Measurements from ENCODE around the gene MOB3A.
A peak's percentile ranks its signal among the peaks of the same experiment; 100 is the strongest.

MOB3A gene

DNA sequence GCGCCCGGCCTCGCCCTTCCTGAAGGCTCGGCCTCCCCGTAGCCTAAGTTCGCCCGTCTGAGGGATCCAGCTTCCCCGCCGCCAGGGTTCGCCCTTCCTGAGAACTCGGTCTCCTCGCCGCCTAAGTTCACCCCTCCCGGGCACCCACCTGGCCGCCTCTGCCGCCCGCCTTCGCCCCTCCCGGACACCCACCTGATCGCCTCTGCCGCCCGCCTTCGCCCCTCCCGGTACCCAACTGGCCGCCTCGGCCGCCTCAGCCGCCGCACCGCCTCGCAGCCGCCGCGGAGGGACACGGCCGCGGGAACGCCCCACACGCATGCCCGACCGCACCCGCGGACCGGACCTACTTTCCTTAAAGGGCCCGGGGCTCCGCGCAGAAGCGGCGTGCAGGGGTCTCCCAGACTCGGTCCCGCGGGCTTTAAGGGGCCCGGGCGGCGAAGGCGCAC is at the start of gene MOB3A:
MOB3A (minus strand) TSS at position 293 of the 446 bp plus-strand sequence. CDS start 17,766 bp downstream, outside the sequence.
- peak; percentile 88 for DNase-seq (ENCODE audit: low read depth)
- TF ChIP-seq, protein P1, sequence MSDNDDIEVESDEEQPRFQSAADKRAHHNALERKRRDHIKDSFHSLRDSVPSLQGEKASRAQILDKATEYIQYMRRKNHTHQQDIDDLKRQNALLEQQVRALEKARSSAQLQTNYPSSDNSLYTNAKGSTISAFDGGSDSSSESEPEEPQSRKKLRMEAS (IDR thresholded peaks at IDR 0.05; ENCODE audit: low read depth, low read length), result peak; percentile 33
- TF ChIP-seq MYC (IDR thresholded peaks at IDR 0.05; ENCODE audit: low read depth, low read length) (peak; percentile 73), POLR2A (IDR thresholded peaks at IDR 0.05; ENCODE audit: extremely low read depth, insufficient read length) (no peak)
- TF ChIP-seq, protein P2, sequence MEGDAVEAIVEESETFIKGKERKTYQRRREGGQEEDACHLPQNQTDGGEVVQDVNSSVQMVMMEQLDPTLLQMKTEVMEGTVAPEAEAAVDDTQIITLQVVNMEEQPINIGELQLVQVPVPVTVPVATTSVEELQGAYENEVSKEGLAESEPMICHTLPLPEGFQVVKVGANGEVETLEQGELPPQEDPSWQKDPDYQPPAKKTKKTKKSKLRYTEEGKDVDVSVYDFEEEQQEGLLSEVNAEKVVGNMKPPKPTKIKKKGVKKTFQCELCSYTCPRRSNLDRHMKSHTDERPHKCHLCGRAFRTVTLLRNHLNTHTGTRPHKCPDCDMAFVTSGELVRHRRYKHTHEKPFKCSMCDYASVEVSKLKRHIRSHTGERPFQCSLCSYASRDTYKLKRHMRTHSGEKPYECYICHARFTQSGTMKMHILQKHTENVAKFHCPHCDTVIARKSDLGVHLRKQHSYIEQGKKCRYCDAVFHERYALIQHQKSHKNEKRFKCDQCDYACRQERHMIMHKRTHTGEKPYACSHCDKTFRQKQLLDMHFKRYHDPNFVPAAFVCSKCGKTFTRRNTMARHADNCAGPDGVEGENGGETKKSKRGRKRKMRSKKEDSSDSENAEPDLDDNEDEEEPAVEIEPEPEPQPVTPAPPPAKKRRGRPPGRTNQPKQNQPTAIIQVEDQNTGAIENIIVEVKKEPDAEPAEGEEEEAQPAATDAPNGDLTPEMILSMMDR (IDR thresholded peaks at IDR 0.05; ENCODE audit: low read depth, low read length), result no peak

DNA sequence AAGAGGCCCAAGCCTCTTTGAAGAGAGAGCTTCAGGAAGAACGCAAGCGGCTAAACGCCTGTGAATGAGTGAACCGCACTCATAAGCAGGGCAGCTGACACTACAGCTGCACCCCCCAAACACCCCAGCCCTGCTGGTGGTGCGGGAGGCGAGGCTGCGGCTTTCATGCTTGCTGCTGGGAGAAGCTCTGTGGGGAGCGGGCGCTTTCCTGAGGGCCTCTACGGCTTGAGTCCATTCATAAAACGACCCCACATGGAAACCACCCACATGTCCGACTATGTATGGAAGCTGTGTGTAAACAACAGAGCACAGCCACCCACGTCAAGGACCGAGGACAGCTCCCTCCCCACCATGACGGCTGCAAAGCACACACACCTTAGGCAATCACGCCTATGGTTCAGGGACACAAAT is 49.7 kb upstream of the MOB3A start:
- no peak for DNase-seq (ENCODE audit: low read depth)
- no peak for TF ChIP-seq POLR2A (IDR thresholded peaks at IDR 0.05; ENCODE audit: extremely low read depth, insufficient read length)
- TF ChIP-seq, protein P2 (IDR thresholded peaks at IDR 0.05; ENCODE audit: low read depth, low read length), result no peak
- TF ChIP-seq, protein P1 (IDR thresholded peaks at IDR 0.05; ENCODE audit: low read depth, low read length), result no peak
- TF ChIP-seq MYC (IDR thresholded peaks at IDR 0.05; ENCODE audit: low read depth, low read length), result no peak
- no peak overlapping the region for H3K4me3 ChIP-seq (ENCODE audit: low read depth, low read length)

More for the DNA sequence above, at the start of gene MOB3A:
- peak within 1 kb of the TSS; percentile 72 for H3K4me3 ChIP-seq (ENCODE audit: low read depth, low read length)

DNA sequence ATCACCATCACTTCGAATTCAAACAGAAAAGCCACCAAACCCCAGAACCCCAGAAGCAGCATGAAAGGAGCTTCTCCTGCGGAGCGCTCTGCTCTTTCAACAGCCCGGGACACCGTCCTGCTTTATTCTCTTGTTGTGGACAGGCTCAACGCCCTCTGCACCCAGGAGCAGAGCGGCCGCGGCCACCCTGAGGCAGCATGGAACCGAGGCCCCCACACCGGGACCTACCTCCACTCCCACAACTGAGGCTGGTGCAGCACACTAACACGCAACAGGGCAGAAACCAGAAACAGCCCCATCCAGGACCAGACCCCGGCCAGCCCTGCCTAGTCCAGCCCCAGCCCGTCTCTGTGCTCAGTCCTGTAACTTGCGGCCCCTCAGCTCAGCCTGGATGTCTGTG is 48.1 kb upstream of the MOB3A start:
- no peak overlapping the region for H3K4me3 ChIP-seq (ENCODE audit: low read depth, low read length)
- no peak for DNase-seq (ENCODE audit: low read depth)
- TF ChIP-seq, protein P2 (IDR thresholded peaks at IDR 0.05; ENCODE audit: low read depth, low read length), result no peak
- no peak for TF ChIP-seq MYC (IDR thresholded peaks at IDR 0.05; ENCODE audit: low read depth, low read length)
- TF ChIP-seq, protein P1 (IDR thresholded peaks at IDR 0.05; ENCODE audit: low read depth, low read length), result no peak

DNA sequence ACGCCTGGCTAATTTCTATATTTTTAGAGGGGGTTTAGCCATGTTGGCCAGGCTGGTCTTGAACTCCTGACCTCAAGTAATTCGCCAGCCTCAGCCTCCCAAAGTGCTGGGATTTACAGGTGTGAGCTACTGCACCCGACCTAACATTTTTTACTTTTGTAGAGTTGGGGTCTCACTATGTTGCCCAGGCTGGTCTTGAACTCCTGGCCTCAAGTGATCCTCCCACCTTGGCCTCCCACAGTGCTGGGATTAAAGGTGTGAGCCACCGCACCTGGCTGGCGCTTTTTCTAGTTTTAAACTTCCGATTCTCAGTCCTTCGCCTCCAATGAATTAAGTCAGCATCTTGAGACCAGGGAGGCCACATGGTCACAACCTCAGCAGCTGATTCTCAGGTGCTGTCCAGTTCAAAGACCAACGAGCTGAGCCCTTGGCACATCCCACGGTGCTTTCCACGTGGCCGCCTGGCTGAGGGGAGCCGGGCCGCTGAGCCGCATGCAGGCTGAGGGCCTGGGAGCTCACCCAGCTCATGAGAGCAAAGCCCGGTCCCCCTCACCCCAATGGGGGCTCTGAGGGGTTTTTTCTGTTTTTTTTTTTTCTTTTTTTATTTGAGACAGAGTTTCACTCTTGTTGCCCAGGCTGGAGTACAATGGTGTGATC is 46.2 kb upstream of the MOB3A start:
- H3K4me3 ChIP-seq (ENCODE audit: low read depth, low read length), result no peak overlapping the region
- no peak for TF ChIP-seq MYC (IDR thresholded peaks at IDR 0.05; ENCODE audit: low read depth, low read length)
- TF ChIP-seq, protein P1 (IDR thresholded peaks at IDR 0.05; ENCODE audit: low read depth, low read length), result no peak
- TF ChIP-seq, protein P2 (IDR thresholded peaks at IDR 0.05; ENCODE audit: low read depth, low read length), result no peak
- no peak for TF ChIP-seq POLR2A (IDR thresholded peaks at IDR 0.05; ENCODE audit: extremely low read depth, insufficient read length)
- no peak for DNase-seq (ENCODE audit: low read depth)

DNA sequence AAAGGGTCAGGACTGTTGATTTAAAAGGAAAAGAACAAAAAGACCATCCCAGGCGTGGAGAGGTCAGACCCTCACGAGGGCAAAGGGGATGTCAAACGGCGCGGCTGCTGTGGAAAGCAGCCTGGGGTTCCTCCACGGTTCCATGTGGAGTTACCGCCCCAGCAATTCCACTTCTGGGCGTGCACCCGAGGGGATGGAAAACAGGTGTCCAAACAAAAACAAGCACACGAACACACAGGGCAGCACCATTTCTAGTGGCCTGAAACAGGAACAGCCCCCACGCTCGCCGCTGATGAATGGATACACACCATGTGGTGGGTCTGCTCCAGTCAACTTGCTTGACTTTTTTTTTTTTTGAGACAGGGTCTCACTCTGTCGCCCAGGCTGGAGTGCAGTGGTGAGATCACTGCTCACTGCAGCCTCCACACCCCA is 44.0 kb upstream of the MOB3A start:
- DNase-seq (ENCODE audit: low read depth), result no peak
- TF ChIP-seq MYC (IDR thresholded peaks at IDR 0.05; ENCODE audit: low read depth, low read length), result no peak
- TF ChIP-seq, protein P2 (IDR thresholded peaks at IDR 0.05; ENCODE audit: low read depth, low read length), result no peak
- TF ChIP-seq, protein P1 (IDR thresholded peaks at IDR 0.05; ENCODE audit: low read depth, low read length), result no peak
- TF ChIP-seq POLR2A (IDR thresholded peaks at IDR 0.05; ENCODE audit: extremely low read depth, insufficient read length), result no peak
- H3K4me3 ChIP-seq (ENCODE audit: low read depth, low read length), result no peak overlapping the region

All from NB4 (cell line).